HCT116 (cell line): ENCODE measurements around the gene DPYD.

Source experiments
- ATF3 ChIP-seq: IDR thresholded peaks from 2 replicates; pipeline ENCODE4 v1.6.1; 2012
- CTCF ChIP-seq, 3 experiments: fragments of 200-600 bp in 1 of 3; sonication (generic) in 1 of 3; IDR thresholded peaks in 2 of 3; conservative IDR thresholded peaks in 1 of 3; 2 replicates each; pipeline ENCODE4 v1.5.1; 2012 to 2017; ENCODE audit warnings: low read depth in 2 of 3, low read length in 2 of 3, antibody characterized with exemption in 1 of 3, borderline replicate concordance in 1 of 3, control low read depth in 1 of 3, mild to moderate bottlenecking in 1 of 3, mixed read lengths in 1 of 3, mixed run types in 1 of 3, moderate library complexity in 1 of 3; ENCODE audit not compliant: insufficient read depth in 1 of 3

GRCh38 chr1:97632776-97633175 is 288.1 kb downstream of the DPYD start:
- TF ChIP-seq ATF3 (no peak), CTCF (IDR thresholded peaks at IDR 0.05 in 2 of 3, conservative IDR thresholded peaks at IDR 0.05 in 1 of 3; ENCODE audit: borderline replicate concordance in 1 of 3, insufficient read depth in 1 of 3, low read depth in 2 of 3, low read length in 2 of 3) (no peak)
